ENCODE results near the gene SEPTIN3. TPM values are rescaled to one million over a fixed set of nuclear protein-coding genes. Genes with fewer than 3 reads are reported as not detected.

The SEPTIN3 gene
- total and polyA plus RNA-seq, 2 of the 8 experiments (the other 6 are each of a cell fraction or from before 2014, with no cell fraction given): 38.9 to 52.9 TPM

DNA sequence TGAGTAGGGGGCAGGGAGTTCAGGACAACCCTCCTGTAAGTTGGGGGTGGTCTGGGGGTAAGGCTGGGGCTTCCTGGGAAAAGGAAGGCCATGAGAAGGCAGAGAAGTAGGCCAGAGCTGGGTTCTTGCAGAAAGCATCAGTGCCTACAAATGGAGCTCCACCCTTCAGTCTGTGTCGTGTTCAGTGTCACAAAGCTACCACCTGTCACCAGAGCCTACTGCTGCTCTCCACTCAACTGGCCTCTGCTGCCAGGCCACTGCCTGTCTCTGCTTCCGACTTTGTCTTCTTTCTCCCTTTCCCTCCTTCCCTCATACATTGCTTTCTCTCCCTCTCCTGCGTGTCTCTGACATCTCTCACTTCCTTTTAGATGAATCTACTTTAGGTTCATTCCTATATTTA is 26.0 kb downstream of the SEPTIN3 start (continued):
- TF ChIP-seq BACH1 (IDR thresholded peaks at IDR 0.05; ENCODE audit: low read length) (no peak), GTF2F1 (IDR thresholded peaks at IDR 0.05; ENCODE audit: borderline replicate concordance, low read depth, low read length) (no peak), YY1 (IDR thresholded peaks at IDR 0.05; ENCODE audit: low read depth, low read length) (no peak), KDM5A (IDR thresholded peaks at IDR 0.05; ENCODE audit: low read length) (no peak), CTCF (IDR thresholded peaks at IDR 0.05; ENCODE audit: control extremely low read depth in 1 of 3, insufficient read depth in 1 of 3, low read depth in 1 of 3, low read length in 3 of 3) (no peak)
